ENCODE results near the gene SLAMF6.

The SLAMF6 gene

DNA sequence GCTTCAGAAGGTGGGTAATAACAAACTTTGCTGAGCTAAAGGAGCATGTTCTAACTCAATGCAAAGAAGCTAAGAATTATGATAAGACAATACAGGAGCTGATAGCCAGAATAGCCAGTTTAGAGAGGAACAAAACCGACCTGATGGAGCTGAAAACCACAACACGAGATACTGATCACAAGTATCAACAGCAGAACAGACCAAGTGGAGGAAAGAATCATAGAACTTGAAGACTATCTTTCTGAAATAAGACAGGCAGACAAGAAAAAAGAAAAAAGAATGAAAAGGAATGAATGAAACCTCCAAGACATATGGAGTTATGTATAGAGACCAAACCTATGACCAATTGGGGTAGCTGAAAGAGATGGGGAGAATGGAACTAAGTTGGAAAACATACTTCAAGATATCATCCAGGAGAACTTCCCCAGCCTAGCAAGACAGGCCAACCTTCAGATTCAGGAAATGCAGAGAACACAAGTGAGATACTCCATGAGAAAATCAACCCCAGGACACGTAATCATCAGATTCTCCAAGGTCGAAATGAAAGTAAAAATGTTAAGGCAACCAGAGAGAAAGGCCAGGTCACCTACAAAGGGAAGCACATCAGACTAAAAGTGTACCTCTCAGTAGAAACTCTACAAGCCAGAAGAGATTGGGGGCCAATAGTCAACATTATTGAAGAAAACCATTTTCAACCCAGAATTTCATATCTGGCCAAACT, 35.8 kb upstream of the SLAMF6 start:
- H3K9me3 ChIP-seq (ENCODE audit: control insufficient read depth, low read length) = peaks cover 20% of the 10 kb centered on the region
- no peak overlapping the region for H3K9ac ChIP-seq (ENCODE audit: low read length)
- no peak for DNase-seq (ENCODE audit: low read depth)
- no peaks in the 10 kb centered on the region for H3K27me3 ChIP-seq (replicated peaks; ENCODE audit: control insufficient read depth, insufficient read depth, low read length)
- H3K4me1 ChIP-seq (ENCODE audit: control insufficient read depth, insufficient read depth, low read length) = no peaks in the 10 kb centered on the region
- H3K4me3 ChIP-seq (ENCODE audit: low read length) = no peak overlapping the region
- no peaks in the 10 kb centered on the region for H3K36me3 ChIP-seq (ENCODE audit: control insufficient read depth, insufficient read depth, low read length, severe bottlenecking)

DNA sequence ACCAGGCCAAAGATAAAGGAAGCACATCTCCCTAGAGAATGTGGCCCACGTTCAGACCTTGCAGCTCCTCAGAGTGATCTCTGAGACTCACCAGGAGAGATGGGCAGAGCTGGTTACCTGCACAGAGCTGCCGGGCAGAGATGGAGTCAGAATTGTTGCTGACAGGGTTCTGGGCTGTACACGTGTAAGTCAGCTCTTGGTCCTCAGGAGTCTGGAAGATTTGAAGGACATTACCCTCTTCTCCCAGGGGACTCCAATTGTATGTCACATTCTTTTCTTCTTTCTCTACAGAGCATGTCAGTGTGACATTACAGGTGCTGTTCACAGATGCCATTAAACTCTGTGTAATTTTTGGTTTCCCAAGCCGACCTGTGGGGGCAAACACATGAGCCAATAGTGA, 30.7 kb upstream of the SLAMF6 start:
- DNase-seq (ENCODE audit: low read depth) = no peak
- Histone ChIP-seq H3K9ac (ENCODE audit: low read length) (no peak overlapping the region), H3K4me1 (ENCODE audit: control insufficient read depth, insufficient read depth, low read length) (no peaks in the 10 kb centered on the region), H3K27me3 (replicated peaks; ENCODE audit: control insufficient read depth, insufficient read depth, low read length) (peaks cover 3% of the 10 kb centered on the region), H3K9me3 (ENCODE audit: control insufficient read depth, low read length) (peaks cover 3% of the 10 kb centered on the region), H3K36me3 (ENCODE audit: control insufficient read depth, insufficient read depth, low read length, severe bottlenecking) (no peaks in the 10 kb centered on the region), H3K4me3 (ENCODE audit: low read length) (no peak overlapping the region)

DNA sequence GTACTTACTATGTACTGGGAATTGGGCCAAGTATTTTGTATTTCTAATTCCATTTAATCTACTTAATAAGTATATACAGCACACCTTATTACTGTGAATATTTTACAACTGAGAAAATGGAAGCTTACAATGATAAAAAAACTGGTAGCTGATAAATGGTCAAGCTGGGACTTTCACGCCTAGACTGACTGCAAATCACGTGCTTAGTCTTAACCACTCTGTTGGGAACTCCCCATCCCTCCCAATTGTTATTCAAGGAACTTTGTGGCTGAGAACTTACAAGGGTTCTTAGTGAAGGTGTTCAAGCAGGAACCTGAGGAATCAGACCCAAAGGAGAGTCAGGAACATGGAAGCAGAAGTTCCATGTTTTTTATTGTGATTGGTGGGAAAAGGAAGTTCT, 29.4 kb upstream of the SLAMF6 start:
- peaks cover 3% of the 10 kb centered on the region for H3K9me3 ChIP-seq (ENCODE audit: control insufficient read depth, low read length)
- no peak for DNase-seq (ENCODE audit: low read depth)
- H3K27me3 ChIP-seq (replicated peaks; ENCODE audit: control insufficient read depth, insufficient read depth, low read length) = peaks cover 7% of the 10 kb centered on the region
- H3K36me3 ChIP-seq (ENCODE audit: control insufficient read depth, insufficient read depth, low read length, severe bottlenecking) = no peaks in the 10 kb centered on the region
- H3K9ac ChIP-seq (ENCODE audit: low read length) = no peak overlapping the region
- H3K4me1 ChIP-seq (ENCODE audit: control insufficient read depth, insufficient read depth, low read length) = no peaks in the 10 kb centered on the region
- no peak overlapping the region for H3K4me3 ChIP-seq (ENCODE audit: low read length)

DNA sequence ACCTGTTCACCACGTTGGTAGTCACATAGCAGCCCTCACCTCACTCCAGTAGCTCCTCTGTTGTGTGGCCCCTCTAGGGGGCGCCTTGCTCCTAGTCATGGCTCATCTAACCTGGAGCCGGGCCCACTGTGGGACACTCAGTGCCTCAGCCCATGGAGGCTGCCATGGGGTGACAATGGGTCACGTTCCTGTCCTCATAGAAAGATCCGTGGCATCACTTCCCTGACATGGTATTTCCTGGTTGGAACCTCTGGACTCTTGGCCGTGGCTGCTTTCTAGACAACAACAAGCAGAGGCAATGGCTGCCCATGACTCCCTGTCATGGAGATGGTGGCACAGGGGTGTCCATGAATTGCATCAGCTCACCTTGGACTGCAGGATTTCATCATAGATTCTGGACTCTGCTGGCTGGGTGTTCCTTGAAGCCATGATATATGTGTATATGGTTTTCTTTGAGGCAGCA, 27.5 kb upstream of the SLAMF6 start:
- H3K36me3 ChIP-seq (ENCODE audit: control insufficient read depth, insufficient read depth, low read length, severe bottlenecking) = no peaks in the 10 kb centered on the region
- H3K4me3 ChIP-seq (ENCODE audit: low read length) = no peak overlapping the region
- H3K9ac ChIP-seq (ENCODE audit: low read length) = no peak overlapping the region
- no peaks in the 10 kb centered on the region for H3K9me3 ChIP-seq (ENCODE audit: control insufficient read depth, low read length)
- peaks cover 7% of the 10 kb centered on the region for H3K27me3 ChIP-seq (replicated peaks; ENCODE audit: control insufficient read depth, insufficient read depth, low read length)
- no peaks in the 10 kb centered on the region for H3K4me1 ChIP-seq (ENCODE audit: control insufficient read depth, insufficient read depth, low read length)
- DNase-seq (ENCODE audit: low read depth) = no peak

DNA sequence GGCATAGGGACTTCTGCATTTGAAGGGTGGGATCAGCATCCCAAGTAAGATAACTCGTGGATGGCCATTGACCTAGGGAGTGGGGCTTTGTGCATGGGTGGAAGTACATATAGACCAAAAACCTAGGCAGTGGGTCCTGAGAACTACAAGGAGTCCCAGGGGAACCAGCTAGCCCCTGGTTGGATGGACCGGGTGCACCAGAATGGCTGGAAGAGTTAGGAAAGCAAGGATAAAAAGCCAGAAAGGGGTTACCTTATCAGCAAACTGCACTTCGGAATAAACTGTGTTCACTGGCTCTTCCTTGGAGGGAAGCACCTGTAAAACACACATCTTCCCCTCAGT, 26.6 kb upstream of the SLAMF6 start:
- Histone ChIP-seq H3K9me3 (ENCODE audit: control insufficient read depth, low read length) (no peaks in the 10 kb centered on the region), H3K27me3 (replicated peaks; ENCODE audit: control insufficient read depth, insufficient read depth, low read length) (peaks cover 7% of the 10 kb centered on the region), H3K4me3 (ENCODE audit: low read length) (no peak overlapping the region), H3K4me1 (ENCODE audit: control insufficient read depth, insufficient read depth, low read length) (no peaks in the 10 kb centered on the region), H3K9ac (ENCODE audit: low read length) (no peak overlapping the region), H3K36me3 (ENCODE audit: control insufficient read depth, insufficient read depth, low read length, severe bottlenecking) (no peaks in the 10 kb centered on the region)
- DNase-seq (ENCODE audit: low read depth) = no peak

DNA sequence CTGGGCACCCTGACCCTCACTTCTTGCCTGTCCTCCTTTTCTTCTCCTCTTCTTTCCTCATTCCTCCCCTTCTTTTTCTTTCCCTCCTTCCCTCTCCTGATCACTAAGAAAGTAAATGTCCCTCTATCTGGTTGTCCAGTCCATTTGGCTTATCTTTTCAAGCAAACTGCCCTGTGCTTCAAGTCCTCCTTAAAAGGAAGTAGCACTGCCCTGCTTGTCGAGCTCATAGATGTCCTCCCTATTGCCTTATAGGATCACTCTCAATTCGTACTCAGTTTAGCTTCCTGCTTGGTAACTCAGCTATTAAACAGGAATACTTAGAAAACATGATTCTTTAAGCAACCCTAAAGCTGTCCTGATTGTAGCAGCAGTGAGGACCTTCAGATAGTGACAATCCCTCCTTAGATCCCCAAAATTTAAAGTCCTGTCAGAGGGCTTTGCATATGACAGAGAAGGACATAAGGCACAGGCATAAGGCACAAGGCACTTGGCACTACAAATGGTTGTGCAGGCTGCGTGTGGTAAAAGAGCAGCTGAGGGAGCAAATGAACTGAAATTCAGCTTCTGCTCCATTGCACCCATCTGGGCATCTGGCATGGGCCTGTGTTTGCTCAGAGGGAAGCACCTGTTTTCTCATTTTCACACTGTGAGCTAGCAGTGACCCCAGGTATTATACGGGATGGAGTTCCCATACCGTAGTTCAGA, 26.1 kb upstream of the SLAMF6 start:
- H3K27me3 ChIP-seq (replicated peaks; ENCODE audit: control insufficient read depth, insufficient read depth, low read length) = peaks cover 7% of the 10 kb centered on the region
- H3K36me3 ChIP-seq (ENCODE audit: control insufficient read depth, insufficient read depth, low read length, severe bottlenecking) = no peaks in the 10 kb centered on the region
- no peak overlapping the region for H3K9ac ChIP-seq (ENCODE audit: low read length)
- H3K4me3 ChIP-seq (ENCODE audit: low read length) = no peak overlapping the region
- H3K9me3 ChIP-seq (ENCODE audit: control insufficient read depth, low read length) = no peaks in the 10 kb centered on the region
- no peak for DNase-seq (ENCODE audit: low read depth)
- no peaks in the 10 kb centered on the region for H3K4me1 ChIP-seq (ENCODE audit: control insufficient read depth, insufficient read depth, low read length)

DNA sequence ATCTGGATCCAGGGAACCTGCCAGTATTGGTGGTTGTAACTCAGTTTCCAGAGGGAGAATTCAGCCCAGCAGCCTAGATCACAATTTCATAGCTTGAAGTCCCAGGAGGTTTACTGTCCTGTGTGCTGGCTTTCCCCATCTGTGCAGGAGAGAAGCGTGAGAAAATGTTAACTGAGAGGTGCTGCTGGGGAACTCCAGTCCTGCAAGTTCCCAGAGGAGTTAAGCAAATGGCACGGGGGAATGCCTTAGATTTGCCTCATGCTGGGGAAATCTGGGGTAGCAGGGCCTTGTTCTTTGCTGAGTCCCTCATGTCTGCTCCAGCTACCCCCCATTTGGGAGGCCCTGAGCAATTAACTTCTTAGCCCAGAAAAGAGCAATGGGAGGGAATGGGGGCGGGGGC, 25.1 kb upstream of the SLAMF6 start:
- DNase-seq (ENCODE audit: low read depth) = no peak
- Histone ChIP-seq H3K36me3 (ENCODE audit: control insufficient read depth, insufficient read depth, low read length, severe bottlenecking) (no peaks in the 10 kb centered on the region), H3K4me3 (ENCODE audit: low read length) (no peak overlapping the region), H3K4me1 (ENCODE audit: control insufficient read depth, insufficient read depth, low read length) (no peaks in the 10 kb centered on the region), H3K9me3 (ENCODE audit: control insufficient read depth, low read length) (no peaks in the 10 kb centered on the region), H3K9ac (ENCODE audit: low read length) (no peak overlapping the region), H3K27me3 (replicated peaks; ENCODE audit: control insufficient read depth, insufficient read depth, low read length) (peaks cover 7% of the 10 kb centered on the region)

DNA sequence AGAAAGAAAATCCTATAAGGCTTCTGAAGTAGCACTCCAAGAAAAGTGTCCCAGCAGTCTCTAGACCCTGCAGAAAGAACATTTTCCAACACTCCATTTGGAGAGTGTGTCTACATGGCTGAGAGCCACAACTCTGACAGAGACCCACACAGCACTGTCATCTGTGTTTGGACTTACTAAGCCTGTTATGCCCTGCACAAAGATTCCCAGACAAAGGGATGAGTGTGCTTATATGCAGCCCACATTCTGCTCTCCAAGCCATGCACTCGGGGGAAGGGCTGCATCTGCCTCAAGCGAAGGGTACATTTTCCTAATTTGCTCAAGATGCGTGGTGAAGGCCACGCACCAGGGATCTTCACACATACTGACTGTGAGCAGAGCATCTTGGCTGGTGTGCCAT, 24.4 kb upstream of the SLAMF6 start:
- Histone ChIP-seq H3K9ac (ENCODE audit: low read length) (no peak overlapping the region), H3K4me3 (ENCODE audit: low read length) (no peak overlapping the region), H3K36me3 (ENCODE audit: control insufficient read depth, insufficient read depth, low read length, severe bottlenecking) (no peaks in the 10 kb centered on the region), H3K9me3 (ENCODE audit: control insufficient read depth, low read length) (no peaks in the 10 kb centered on the region), H3K4me1 (ENCODE audit: control insufficient read depth, insufficient read depth, low read length) (no peaks in the 10 kb centered on the region), H3K27me3 (replicated peaks; ENCODE audit: control insufficient read depth, insufficient read depth, low read length) (peaks cover 7% of the 10 kb centered on the region)
- no peak for DNase-seq (ENCODE audit: low read depth)

DNA sequence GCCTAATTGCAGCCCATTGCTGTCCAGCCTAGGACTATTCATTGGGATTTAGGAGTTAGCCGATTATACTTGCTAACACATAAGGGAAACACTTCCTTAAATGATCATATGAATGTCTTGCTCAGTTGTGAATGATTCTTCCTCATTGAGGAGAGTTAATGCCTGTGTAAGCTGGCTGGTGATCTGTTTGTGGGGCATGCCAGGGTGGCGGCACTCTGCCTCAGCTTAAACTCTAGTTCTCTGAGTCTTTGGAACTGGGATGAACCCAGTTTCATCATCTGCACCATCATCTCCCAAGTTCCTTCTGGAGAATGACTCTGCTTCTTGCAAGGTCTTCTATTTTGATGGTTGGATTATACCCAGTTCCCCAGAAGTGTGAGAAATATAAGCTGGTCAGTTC, 23.9 kb upstream of the SLAMF6 start:
- DNase-seq (ENCODE audit: low read depth) = no peak
- H3K9ac ChIP-seq (ENCODE audit: low read length) = no peak overlapping the region

DNA sequence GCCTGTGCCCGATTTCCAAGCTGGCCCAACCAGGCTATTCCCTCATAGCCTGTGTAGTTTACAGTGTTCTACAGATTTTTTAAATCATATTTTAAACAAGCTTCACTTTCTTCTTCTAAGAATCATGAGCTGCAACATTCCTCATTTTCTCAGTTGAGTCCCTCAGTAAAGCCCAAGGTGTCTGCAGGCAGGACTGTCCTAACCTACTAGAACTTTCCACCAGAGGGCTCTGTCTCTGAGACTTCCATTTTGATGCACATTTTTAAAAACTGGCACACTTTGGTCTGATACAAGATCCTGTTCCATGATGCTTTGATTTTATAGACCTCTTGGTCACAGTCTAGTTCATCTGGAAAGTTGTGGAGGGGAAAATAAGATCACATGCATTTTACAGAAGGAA, 21.6 kb upstream of the SLAMF6 start:
- Histone ChIP-seq H3K9ac (ENCODE audit: low read length) (no peak overlapping the region), H3K4me3 (ENCODE audit: low read length) (no peak overlapping the region), H3K36me3 (ENCODE audit: control insufficient read depth, insufficient read depth, low read length, severe bottlenecking) (no peaks in the 10 kb centered on the region), H3K27me3 (replicated peaks; ENCODE audit: control insufficient read depth, insufficient read depth, low read length) (peaks cover 7% of the 10 kb centered on the region), H3K4me1 (ENCODE audit: control insufficient read depth, insufficient read depth, low read length) (no peaks in the 10 kb centered on the region), H3K9me3 (ENCODE audit: control insufficient read depth, low read length) (no peaks in the 10 kb centered on the region)
- peak; percentile 19 for DNase-seq (ENCODE audit: low read depth)

More for the DNA sequence above, 23.9 kb upstream of the SLAMF6 start:
- peaks cover 7% of the 10 kb centered on the region for H3K27me3 ChIP-seq (replicated peaks; ENCODE audit: control insufficient read depth, insufficient read depth, low read length)
- H3K36me3 ChIP-seq (ENCODE audit: control insufficient read depth, insufficient read depth, low read length, severe bottlenecking) = no peaks in the 10 kb centered on the region
- no peaks in the 10 kb centered on the region for H3K9me3 ChIP-seq (ENCODE audit: control insufficient read depth, low read length)
- H3K4me1 ChIP-seq (ENCODE audit: control insufficient read depth, insufficient read depth, low read length) = no peaks in the 10 kb centered on the region
- H3K4me3 ChIP-seq (ENCODE audit: low read length) = no peak overlapping the region

DNA sequence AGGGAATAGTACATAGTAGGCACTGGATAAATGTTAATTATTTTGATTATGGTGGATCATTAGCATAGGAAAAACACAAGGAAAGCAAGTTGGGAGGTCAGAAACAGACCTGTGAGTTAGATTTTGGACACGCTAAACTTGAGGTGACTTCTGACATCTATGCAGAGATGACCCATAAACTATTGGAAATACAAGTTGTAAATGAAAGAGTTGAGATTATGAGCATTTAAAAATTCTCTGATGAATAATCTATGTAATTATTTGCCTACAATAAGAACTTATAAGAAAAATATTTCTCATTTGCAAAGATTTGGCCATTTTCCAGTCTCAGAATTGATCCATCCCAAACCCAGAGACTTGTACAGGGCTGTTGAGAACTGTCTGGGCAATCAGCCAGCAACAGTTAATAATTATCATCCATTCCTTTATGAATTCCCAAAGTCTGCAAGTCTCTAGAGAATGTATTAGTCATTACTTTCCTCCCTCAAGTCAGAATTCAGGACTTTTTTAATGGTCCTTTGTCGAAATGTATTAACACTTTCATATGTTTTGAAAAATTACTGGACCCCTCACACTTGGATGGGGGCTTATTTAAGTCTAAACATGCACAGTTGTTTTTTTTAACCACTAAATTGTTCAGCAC, 19.4 kb upstream of the SLAMF6 start:
- H3K36me3 ChIP-seq (ENCODE audit: control insufficient read depth, insufficient read depth, low read length, severe bottlenecking) = no peaks in the 10 kb centered on the region
- H3K9ac ChIP-seq (ENCODE audit: low read length) = no peak overlapping the region
- H3K4me3 ChIP-seq (ENCODE audit: low read length) = no peak overlapping the region
- DNase-seq (ENCODE audit: low read depth) = no peak
- H3K27me3 ChIP-seq (replicated peaks; ENCODE audit: control insufficient read depth, insufficient read depth, low read length) = no peaks in the 10 kb centered on the region
- no peaks in the 10 kb centered on the region for H3K9me3 ChIP-seq (ENCODE audit: control insufficient read depth, low read length)
- no peaks in the 10 kb centered on the region for H3K4me1 ChIP-seq (ENCODE audit: control insufficient read depth, insufficient read depth, low read length)

Measured in adipocyte (in vitro differentiated cells).